CD4-positive, alpha-beta T cell (primary cell): ENCODE data around the gene EXOC3. TPM values are rescaled to one million over a fixed set of nuclear protein-coding genes. Genes with fewer than 3 reads are reported as not detected.

Experiments used
- ATAC-seq: fragments of 200-7000 bp; cut with Tn5 transposase; one replicate; pipeline ENCODE4 v1.10.0; 2022; ENCODE audit warnings: mild to moderate bottlenecking; ENCODE audit not compliant: poor library complexity
- CTCF ChIA-PET: fragments of 350-600 bp; sonication (Branson Sonifier 250); formaldehyde crosslinking; loops from one replicate; lab custom pipeline; 2021; ENCODE audit warnings: antibody characterized with exemption, inconsistent platforms; lab: Charles Lee
- POLR2A ChIA-PET: fragments of 350-600 bp; sonication (Branson Sonifier 250); formaldehyde crosslinking; loops from one replicate; lab custom pipeline; 2021; ENCODE audit warnings: antibody characterized with exemption, inconsistent platforms; lab: Charles Lee
- DNase-seq, 14 experiments: peaks; one replicate each; pipeline ENCODE4 v3.0.0-alpha.2; 2013 to 2020; ENCODE audit warnings: mixed read lengths in 2 of 14
- H3K27ac ChIP-seq, 2 donors: one replicate each; pipeline versions ENCODE4 v1.5.1 to v1.7.0; 2013; ENCODE audit warnings: low read length in 2 of 2, low read depth in 1 of 2, mild to moderate bottlenecking in 1 of 2
- H3K27me3 ChIP-seq, 2 experiments: 1 replicate in 1 of 2; 2 replicates in 1 of 2; pipeline versions ENCODE4 v1.6.1 to v1.7.0; 2013; ENCODE audit warnings: low read length in 2 of 2, control low read depth in 1 of 2, mild to moderate bottlenecking in 1 of 2, moderate library complexity in 1 of 2; ENCODE audit not compliant: insufficient read depth in 2 of 2, control insufficient read depth in 1 of 2
- H3K36me3 ChIP-seq: one replicate; pipeline ENCODE4 v1.6.1; 2013; ENCODE audit warnings: low read length, control low read depth; ENCODE audit not compliant: insufficient read depth
- H3K4me1 ChIP-seq: one replicate; pipeline ENCODE4 v1.6.1; 2013; ENCODE audit warnings: low read length, control low read depth; ENCODE audit not compliant: insufficient read depth
- H3K4me3 ChIP-seq: one replicate; pipeline ENCODE4 v1.5.1; 2013; ENCODE audit warnings: mild to moderate bottlenecking, low read length, moderate library complexity
- H3K9me3 ChIP-seq, 2 experiments: 1 replicate in 1 of 2; 2 replicates in 1 of 2; pipeline versions ENCODE4 v1.6.1 to v1.7.0; 2013; ENCODE audit warnings: low read length in 2 of 2, mild to moderate bottlenecking in 2 of 2, control low read depth in 1 of 2, moderate library complexity in 1 of 2; ENCODE audit not compliant: control insufficient read depth in 1 of 2, insufficient read depth in 1 of 2
- H3K27ac Mint-ChIP-seq: one replicate; pipeline ENCODE4 v1.8.0; 2020; ENCODE audit warnings: mixed read lengths
- H3K27me3 Mint-ChIP-seq: one replicate; pipeline ENCODE4 v1.8.0; 2021; ENCODE audit warnings: mixed read lengths
- H3K36me3 Mint-ChIP-seq: one replicate; pipeline ENCODE4 v1.8.0; 2021; ENCODE audit warnings: low read depth, mixed read lengths
- H3K4me1 Mint-ChIP-seq: one replicate; pipeline ENCODE4 v1.8.0; 2021; ENCODE audit warnings: low read depth, mixed read lengths
- H3K4me3 Mint-ChIP-seq: one replicate; pipeline ENCODE4 v1.8.0; 2020; ENCODE audit warnings: mild to moderate bottlenecking, mixed read lengths
- H3K9me3 Mint-ChIP-seq: one replicate; pipeline ENCODE4 v1.8.0; 2020; ENCODE audit warnings: mixed read lengths
- CTCF ChIP-seq: fragments of 200-600 bp; IDR thresholded peaks from one replicate; pipeline ENCODE4 v1.8.0; 2022; ENCODE audit warnings: antibody characterized with exemption, mild to moderate bottlenecking
- intact Hi-C, 2 experiments: fragments of 100-400 bp; cut with DNase I in 1 of 2; cut with micrococcal nuclease in 1 of 2; formaldehyde crosslinking; loops; one replicate each; pipeline versions ENCODE4 v1.15.1 to v1.9.0; 2023 to 2025; cut with DNase I, micrococcal nuclease
- total RNA-seq, 174 experiments: library from RNA in 2 of 174; stranded (reverse) in 2 of 174; gene quantifications; one replicate each; pipeline ENCODE4 v1.2.3 and lab custom pipeline; 2021 to 2026

Gene EXOC3
- total RNA-seq, 2 experiments from 2014 or later, result 82.4 to 84.1 TPM

GRCh38 chr5:418162-419121 is 24.5 kb upstream of the EXOC3 start:
- no peak for DNase-seq
- CTCF ChIA-PET, result no interaction called here
- no peaks in the 10 kb centered on the region for H3K4me1 Mint-ChIP-seq

GRCh38 chr5:419970-420369 is 23.0 kb upstream of the EXOC3 start:
- Mint-ChIP-seq H3K9me3 (no peaks in the 10 kb centered on the region), H3K4me3 (no peak overlapping the region), H3K27me3 (no peaks in the 10 kb centered on the region), H3K4me1 (no peaks in the 10 kb centered on the region), H3K27ac (no peak overlapping the region), H3K36me3 (no peaks in the 10 kb centered on the region)
- Histone ChIP-seq H3K4me3 (no peak overlapping the region), H3K27me3 (no peaks in the 10 kb centered on the region), H3K9me3 (no peaks in the 10 kb centered on the region), H3K36me3 (no peaks in the 10 kb centered on the region), H3K27ac (no peak overlapping the region), H3K4me1 (no peaks in the 10 kb centered on the region)
- CTCF ChIA-PET, result no interaction called here
- intact Hi-C loops, result no loop called here
- POLR2A ChIA-PET, result no interaction called here
- ATAC-seq (no peak), DNase-seq (no peak)
- TF ChIP-seq CTCF, result no peak

More at GRCh38 chr5:418162-419121, 24.5 kb upstream of the EXOC3 start:
- Mint-ChIP-seq H3K4me3 (no peak overlapping the region), H3K27me3 (no peaks in the 10 kb centered on the region), H3K9me3 (no peaks in the 10 kb centered on the region), H3K36me3 (no peaks in the 10 kb centered on the region), H3K27ac (no peak overlapping the region)
- TF ChIP-seq CTCF, result no peak
- Histone ChIP-seq H3K9me3 (no peaks in the 10 kb centered on the region), H3K27me3 (no peaks in the 10 kb centered on the region), H3K4me3 (no peak overlapping the region), H3K36me3 (no peaks in the 10 kb centered on the region), H3K4me1 (no peaks in the 10 kb centered on the region), H3K27ac (no peak overlapping the region)
- no peak for ATAC-seq
- intact Hi-C loops, result no loop called here
- POLR2A ChIA-PET, result no interaction called here

GRCh38 chr5:420632-421286 is 22.2 kb upstream of the EXOC3 start:
- Histone ChIP-seq H3K4me1 (no peaks in the 10 kb centered on the region), H3K27ac (no peak overlapping the region), H3K36me3 (no peaks in the 10 kb centered on the region), H3K27me3 (no peaks in the 10 kb centered on the region), H3K4me3 (no peak overlapping the region), H3K9me3 (no peaks in the 10 kb centered on the region)
- intact Hi-C loops, result no loop called here
- POLR2A ChIA-PET, result no interaction called here
- no peak for DNase-seq
- Mint-ChIP-seq H3K27ac (no peak overlapping the region), H3K4me3 (no peak overlapping the region), H3K9me3 (no peaks in the 10 kb centered on the region), H3K27me3 (no peaks in the 10 kb centered on the region), H3K36me3 (no peaks in the 10 kb centered on the region), H3K4me1 (no peaks in the 10 kb centered on the region)
- CTCF ChIA-PET, result no interaction called here
- no peak for ATAC-seq
- no peak for TF ChIP-seq CTCF
